IPS-20b (cell line): ENCODE data around the gene EFCAB13.

Experiments used
- H3K27ac ChIP-seq: one replicate; pipeline ENCODE4 v1.5.1; 2013; ENCODE audit warnings: low read length
- H3K27me3 ChIP-seq: 2 replicates; pipeline ENCODE4 v1.6.1; 2013; ENCODE audit warnings: mild to moderate bottlenecking, low read length, inconsistent platforms; ENCODE audit not compliant: insufficient read depth
- H3K36me3 ChIP-seq: 2 replicates; pipeline ENCODE4 v1.6.1; 2013; ENCODE audit warnings: low read depth, mild to moderate bottlenecking, inconsistent platforms, low read length, moderate library complexity; ENCODE audit not compliant: insufficient read depth
- H3K4me1 ChIP-seq: 2 replicates; pipeline ENCODE4 v1.6.1; 2013; ENCODE audit warnings: mild to moderate bottlenecking, control low read depth, inconsistent platforms, low read length, moderate library complexity; ENCODE audit not compliant: insufficient read depth
- H3K4me3 ChIP-seq: 2 replicates; pipeline ENCODE4 v1.5.1; 2013; ENCODE audit warnings: mild to moderate bottlenecking, low read length, inconsistent platforms
- H3K9ac ChIP-seq: 2 replicates; pipeline ENCODE4 v1.6.1; 2013; ENCODE audit warnings: low read depth, mild to moderate bottlenecking, inconsistent platforms, low read length, moderate library complexity
- H3K9me3 ChIP-seq: 2 replicates; pipeline ENCODE4 v1.6.1; 2013; ENCODE audit warnings: mild to moderate bottlenecking, low read depth, low read length, inconsistent platforms; ENCODE audit not compliant: insufficient read depth

EFCAB13 gene

GRCh38 chr17:47281216-47281615, 42.5 kb upstream of the EFCAB13 start:
- H3K4me3 ChIP-seq: no peak overlapping the region
- no peaks in the 10 kb centered on the region for H3K27me3 ChIP-seq
- no peak overlapping the region for H3K27ac ChIP-seq
- H3K4me1 ChIP-seq: peaks cover 11% of the 10 kb centered on the region
- H3K9ac ChIP-seq: no peak overlapping the region
- no peaks in the 10 kb centered on the region for H3K36me3 ChIP-seq
- H3K9me3 ChIP-seq: no peaks in the 10 kb centered on the region

- H3K36me3 ChIP-seq: no peaks in the 10 kb centered on the region
- no peak overlapping the region for H3K27ac ChIP-seq
- H3K4me3 ChIP-seq: no peak overlapping the region
- no peaks in the 10 kb centered on the region for H3K9me3 ChIP-seq
- H3K27me3 ChIP-seq: no peaks in the 10 kb centered on the region
- H3K4me1 ChIP-seq: no peaks in the 10 kb centered on the region; the same call in 1 of the 2 replicates
- no peak overlapping the region for H3K9ac ChIP-seq
Measured at GRCh38 chr17:47285003-47285402, 38.8 kb upstream of the EFCAB13 start.

- Histone ChIP-seq H3K36me3 (no peaks in the 10 kb centered on the region), H3K4me3 (no peak overlapping the region), H3K9ac (no peak overlapping the region), H3K27ac (no peak overlapping the region), H3K27me3 (no peaks in the 10 kb centered on the region), H3K4me1 (peaks cover 8% of the 10 kb centered on the region), H3K9me3 (no peaks in the 10 kb centered on the region)
Measured at GRCh38 chr17:47286198-47286914, 37.4 kb upstream of the EFCAB13 start.

GRCh38 chr17:47287068-47287467, 36.7 kb upstream of the EFCAB13 start:
- H3K4me3 ChIP-seq: no peak overlapping the region
- H3K27ac ChIP-seq: no peak overlapping the region
- no peaks in the 10 kb centered on the region for H3K36me3 ChIP-seq
- no peaks in the 10 kb centered on the region for H3K27me3 ChIP-seq
- peaks cover 12% of the 10 kb centered on the region for H3K4me1 ChIP-seq
- H3K9ac ChIP-seq: no peak overlapping the region; the same call in 1 of the 2 replicates
- no peaks in the 10 kb centered on the region for H3K9me3 ChIP-seq

GRCh38 chr17:47287639-47288038, 36.1 kb upstream of the EFCAB13 start:
- Histone ChIP-seq H3K4me1 (peaks cover 12% of the 10 kb centered on the region), H3K9ac (no peak overlapping the region), H3K27ac (no peak overlapping the region), H3K27me3 (no peaks in the 10 kb centered on the region), H3K36me3 (no peaks in the 10 kb centered on the region), H3K9me3 (no peaks in the 10 kb centered on the region), H3K4me3 (no peak overlapping the region)

DNA sequence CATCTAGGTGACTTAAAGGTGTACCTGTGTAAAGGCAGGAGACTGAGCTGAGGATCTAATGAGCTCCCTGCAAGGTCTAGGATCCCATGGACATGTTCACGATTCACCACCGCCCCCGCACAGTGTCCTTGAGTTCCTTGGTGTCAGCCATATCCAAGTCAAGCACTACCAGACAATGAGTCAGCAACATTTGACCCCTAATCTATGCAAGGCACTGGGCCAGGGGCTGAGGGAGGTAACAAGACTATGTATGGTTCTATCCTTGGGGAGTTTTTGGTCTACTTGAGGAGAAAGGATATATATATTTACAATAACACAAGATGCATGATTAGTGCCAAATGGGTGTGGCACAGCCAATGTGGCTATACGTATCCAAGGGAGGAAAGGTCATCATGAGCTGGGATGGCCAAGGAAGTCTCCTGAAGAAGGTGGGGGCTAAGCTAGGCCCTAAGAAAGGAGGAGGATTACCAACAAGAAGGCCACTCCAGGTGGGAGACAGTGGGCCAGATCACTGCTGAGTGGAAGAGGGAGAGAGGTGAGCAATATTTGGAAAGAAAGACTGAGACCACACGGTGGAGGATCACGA, 35.1 kb upstream of the EFCAB13 start:
- no peak overlapping the region for H3K27ac ChIP-seq
- peaks cover 12% of the 10 kb centered on the region for H3K4me1 ChIP-seq
- no peaks in the 10 kb centered on the region for H3K36me3 ChIP-seq
- H3K4me3 ChIP-seq: no peak overlapping the region
- H3K9me3 ChIP-seq: no peaks in the 10 kb centered on the region
- no peaks in the 10 kb centered on the region for H3K27me3 ChIP-seq
- H3K9ac ChIP-seq: no peak overlapping the region

- H3K4me3 ChIP-seq: no peak overlapping the region
- no peak overlapping the region for H3K9ac ChIP-seq
- no peaks in the 10 kb centered on the region for H3K27me3 ChIP-seq
- no peaks in the 10 kb centered on the region for H3K36me3 ChIP-seq
- peaks cover 12% of the 10 kb centered on the region for H3K4me1 ChIP-seq
- no peak overlapping the region for H3K27ac ChIP-seq
- H3K9me3 ChIP-seq: no peaks in the 10 kb centered on the region
Measured at GRCh38 chr17:47289302-47289701, 34.5 kb upstream of the EFCAB13 start.

DNA sequence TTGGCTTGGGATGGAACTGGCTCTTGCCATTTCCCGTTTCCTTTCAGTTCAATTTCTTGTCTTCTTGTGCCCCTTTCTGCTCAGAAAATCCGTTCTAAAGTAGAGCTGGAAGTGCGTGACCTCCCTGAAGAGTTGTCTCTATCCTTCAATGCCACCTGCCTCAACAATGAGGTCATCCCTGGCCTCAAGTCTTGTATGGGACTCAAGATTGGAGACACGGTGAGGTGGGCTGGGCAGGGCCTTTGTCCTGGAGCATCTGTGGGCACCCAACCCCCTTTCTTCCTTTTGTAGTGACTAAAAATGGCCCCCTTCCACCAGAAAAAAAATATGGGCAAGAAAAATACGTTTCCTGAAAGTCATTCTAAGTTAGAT, 32.9 kb upstream of the EFCAB13 start:
- H3K9ac ChIP-seq: no peak overlapping the region
- no peaks in the 10 kb centered on the region for H3K36me3 ChIP-seq
- no peak overlapping the region for H3K4me3 ChIP-seq
- H3K4me1 ChIP-seq: peaks cover 12% of the 10 kb centered on the region
- no peak overlapping the region for H3K27ac ChIP-seq
- no peaks in the 10 kb centered on the region for H3K27me3 ChIP-seq
- H3K9me3 ChIP-seq: no peaks in the 10 kb centered on the region

GRCh38 chr17:47291242-47291873, 32.4 kb upstream of the EFCAB13 start:
- no peak overlapping the region for H3K9ac ChIP-seq
- no peak overlapping the region for H3K27ac ChIP-seq
- no peak overlapping the region for H3K4me3 ChIP-seq
- H3K4me1 ChIP-seq: peaks cover 12% of the 10 kb centered on the region
- no peaks in the 10 kb centered on the region for H3K27me3 ChIP-seq
- no peaks in the 10 kb centered on the region for H3K36me3 ChIP-seq
- H3K9me3 ChIP-seq: no peaks in the 10 kb centered on the region

DNA sequence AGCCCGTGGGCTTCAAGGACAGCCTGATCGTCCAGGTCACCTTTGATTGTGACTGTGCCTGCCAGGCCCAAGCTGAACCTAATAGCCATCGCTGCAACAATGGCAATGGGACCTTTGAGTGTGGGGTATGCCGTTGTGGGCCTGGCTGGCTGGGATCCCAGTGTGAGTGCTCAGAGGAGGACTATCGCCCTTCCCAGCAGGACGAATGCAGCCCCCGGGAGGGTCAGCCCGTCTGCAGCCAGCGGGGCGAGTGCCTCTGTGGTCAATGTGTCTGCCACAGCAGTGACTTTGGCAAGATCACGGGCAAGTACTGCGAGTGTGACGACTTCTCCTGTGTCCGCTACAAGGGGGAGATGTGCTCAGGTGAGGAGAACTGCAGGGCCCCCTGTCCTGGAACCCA, 31.5 kb upstream of the EFCAB13 start:
- Histone ChIP-seq H3K27ac (no peak overlapping the region), H3K36me3 (no peaks in the 10 kb centered on the region), H3K4me1 (peaks cover 12% of the 10 kb centered on the region; the same call in 1 of the 2 replicates), H3K9me3 (no peaks in the 10 kb centered on the region), H3K4me3 (no peak overlapping the region), H3K9ac (no peak overlapping the region), H3K27me3 (no peaks in the 10 kb centered on the region)

- Histone ChIP-seq H3K27ac (no peak overlapping the region), H3K4me1 (peaks cover 12% of the 10 kb centered on the region; the same call in 1 of the 2 replicates), H3K9ac (no peak overlapping the region), H3K9me3 (no peaks in the 10 kb centered on the region), H3K4me3 (no peak overlapping the region), H3K27me3 (no peaks in the 10 kb centered on the region), H3K36me3 (no peaks in the 10 kb centered on the region)
Measured at GRCh38 chr17:47295037-47295873, 28.5 kb upstream of the EFCAB13 start.
